Mesenchymal stem cell (in vitro differentiated cells and primary cell): ENCODE measurements around the gene SEC14L2.
A peak's percentile ranks its signal among the peaks of the same experiment; 100 is the strongest.

Experiments used
- DNase-seq: peaks from one replicate; pipeline ENCODE4 v3.0.0-alpha.2; 2013
- H2AFZ ChIP-seq: one replicate; pipeline ENCODE4 v1.6.1; 2013; ENCODE audit warnings: low read depth, mild to moderate bottlenecking, control low read depth, inconsistent platforms, low read length, moderate library complexity
- H2AK5ac ChIP-seq: 2 replicates; pipeline ENCODE4 v1.6.1; 2013; ENCODE audit warnings: low read length, moderate library complexity, mild to moderate bottlenecking, inconsistent platforms; ENCODE audit not compliant: severe bottlenecking
- H2BK120ac ChIP-seq: one replicate; pipeline ENCODE4 v1.6.1; 2013; ENCODE audit warnings: low read depth, mild to moderate bottlenecking, inconsistent platforms, low read length, moderate library complexity
- H2BK12ac ChIP-seq, 2 experiments: one replicate each; pipeline ENCODE4 v1.6.1; 2013; ENCODE audit warnings: inconsistent platforms in 2 of 2, low read length in 2 of 2, mild to moderate bottlenecking in 2 of 2, moderate library complexity in 2 of 2, control low read depth in 1 of 2
- H2BK15ac ChIP-seq: one replicate; pipeline ENCODE4 v1.6.1; 2013; ENCODE audit warnings: mild to moderate bottlenecking, low read depth, inconsistent platforms; ENCODE audit not compliant: poor library complexity, severe bottlenecking
- H2BK5ac ChIP-seq: 2 replicates; pipeline ENCODE4 v1.6.1; 2013; ENCODE audit warnings: low read depth, mild to moderate bottlenecking, low read length, control low read depth, inconsistent platforms; ENCODE audit not compliant: poor library complexity, severe bottlenecking
- H3K14ac ChIP-seq, 2 experiments: one replicate each; pipeline ENCODE4 v1.6.1; 2013; ENCODE audit warnings: inconsistent platforms in 2 of 2, low read length in 2 of 2, control low read depth in 1 of 2, mild to moderate bottlenecking in 1 of 2, moderate library complexity in 1 of 2
- H3K18ac ChIP-seq, 2 experiments: one replicate each; pipeline ENCODE4 v1.6.1; 2013; ENCODE audit warnings: inconsistent platforms in 2 of 2, low read length in 2 of 2, control low read depth in 1 of 2, low read depth in 1 of 2, mild to moderate bottlenecking in 1 of 2
- H3K23ac ChIP-seq, 2 experiments: one replicate each; pipeline ENCODE4 v1.6.1; 2013; ENCODE audit warnings: inconsistent platforms in 2 of 2, low read length in 2 of 2, mild to moderate bottlenecking in 2 of 2, moderate library complexity in 2 of 2, control low read depth in 1 of 2
- H3K27ac ChIP-seq: 2 replicates; pipeline ENCODE4 v1.5.1; 2013; ENCODE audit warnings: mild to moderate bottlenecking, moderate library complexity, low read length, control low read depth, inconsistent platforms; ENCODE audit not compliant: poor library complexity, severe bottlenecking
- H3K27me3 ChIP-seq, 2 experiments: 2 replicates each; pipeline versions ENCODE4 v1.6.1 to v1.7.0; 2013; ENCODE audit warnings: low read length in 2 of 2, mild to moderate bottlenecking in 2 of 2, moderate library complexity in 2 of 2, control low read depth in 1 of 2, inconsistent platforms in 1 of 2; ENCODE audit not compliant: control insufficient read depth in 1 of 2, insufficient read depth in 1 of 2
- H3K36me3 ChIP-seq, 2 experiments: 2 replicates each; pipeline versions ENCODE4 v1.6.1 to v1.7.0; 2013; ENCODE audit warnings: low read length in 2 of 2, control low read depth in 1 of 2, inconsistent platforms in 1 of 2, low read depth in 1 of 2, mild to moderate bottlenecking in 1 of 2; ENCODE audit not compliant: insufficient read depth in 2 of 2, control insufficient read depth in 1 of 2
- H3K4ac ChIP-seq, 2 experiments: one replicate each; pipeline ENCODE4 v1.6.1; 2013; ENCODE audit warnings: inconsistent platforms in 2 of 2, low read length in 2 of 2, mild to moderate bottlenecking in 2 of 2, moderate library complexity in 2 of 2, control low read depth in 1 of 2, low read depth in 1 of 2
- H3K4me1 ChIP-seq: 2 replicates; pipeline ENCODE4 v1.6.1; 2013; ENCODE audit warnings: low read depth, low read length, control low read depth; ENCODE audit not compliant: control insufficient read depth, insufficient read depth
- H3K4me2 ChIP-seq: 2 replicates; pipeline ENCODE4 v1.6.1; 2013; ENCODE audit warnings: low read length, mild to moderate bottlenecking, inconsistent platforms; ENCODE audit not compliant: poor library complexity, severe bottlenecking
- H3K4me3 ChIP-seq, 2 experiments: 2 replicates each; pipeline versions ENCODE4 v1.5.1 to v1.7.0; 2013; ENCODE audit warnings: low read length in 2 of 2, mild to moderate bottlenecking in 2 of 2, control low read depth in 1 of 2, low read depth in 1 of 2; ENCODE audit not compliant: insufficient read depth in 1 of 2
- H3K79me1 ChIP-seq: replicated peaks from 2 replicates; pipeline ENCODE4 v1.6.1; 2013; ENCODE audit warnings: mild to moderate bottlenecking, control low read depth, low read length, inconsistent platforms; ENCODE audit not compliant: poor library complexity, severe bottlenecking
- H3K9ac ChIP-seq: 2 replicates; pipeline ENCODE4 v1.7.0; 2013; ENCODE audit warnings: mild to moderate bottlenecking, low read length, moderate library complexity
- H3K9me3 ChIP-seq: 2 replicates; pipeline ENCODE4 v1.7.0; 2013; ENCODE audit warnings: mild to moderate bottlenecking, low read length; ENCODE audit not compliant: control insufficient read depth
- H4K8ac ChIP-seq: one replicate; pipeline ENCODE4 v1.6.1; 2013; ENCODE audit warnings: inconsistent platforms, mild to moderate bottlenecking, low read length, moderate library complexity
- H4K91ac ChIP-seq: one replicate; pipeline ENCODE4 v1.6.1; 2013; ENCODE audit warnings: mild to moderate bottlenecking, low read length, inconsistent platforms
- WGBS: methylation state at CpG from one replicate; pipeline ENCODE4 v1.1.7; 2013; ENCODE audit warnings: mixed read lengths; 5-methylcytosine and 5-hydroxymethylcytosine counted together

The SEC14L2 gene

GRCh38 chr22:30357650-30358215 lies 39.1 kb upstream of the SEC14L2 start:
- H2BK15ac ChIP-seq: peak overlapping the region; percentile 6
- no peak for DNase-seq
- H2AK5ac ChIP-seq: no peak overlapping the region
- no peaks in the 10 kb centered on the region for H3K9me3 ChIP-seq
- H2BK5ac ChIP-seq: no peak overlapping the region
- peak overlapping the region; percentile 97 for H3K9ac ChIP-seq
- no peak overlapping the region for H3K23ac ChIP-seq
- no peak overlapping the region for H3K18ac ChIP-seq
- no peak overlapping the region for H4K8ac ChIP-seq
- peaks cover 15% of the 10 kb centered on the region for H3K79me1 ChIP-seq
- no peak overlapping the region for H3K14ac ChIP-seq
- peak overlapping the region; percentile 69 for H3K4me2 ChIP-seq
- no peak overlapping the region for H3K4ac ChIP-seq
- no peak overlapping the region for H2BK120ac ChIP-seq
- H2BK12ac ChIP-seq: no peak overlapping the region
- no peak overlapping the region for H3K27ac ChIP-seq
- peaks cover 13% of the 10 kb centered on the region in 2 experiments for H3K36me3 ChIP-seq
- H3K4me1 ChIP-seq: peaks cover 14% of the 10 kb centered on the region
- no peaks in the 10 kb centered on the region for H3K27me3 ChIP-seq
- WGBS: 59% methylated on average over 11 of the region's 22 CpGs
- H2AFZ ChIP-seq: no peak overlapping the region
- H3K4me3 ChIP-seq: peak overlapping the region in 1 of 2 experiments; percentile 96
- no peak overlapping the region for H4K91ac ChIP-seq

- WGBS: 95% methylated on average over 6 of the region's 6 CpGs
- no peak overlapping the region for H4K91ac ChIP-seq
- DNase-seq: no peak
- H2BK15ac ChIP-seq: no peak overlapping the region
- H4K8ac ChIP-seq: no peak overlapping the region
- no peak overlapping the region for H3K4me3 ChIP-seq
- no peaks in the 10 kb centered on the region for H3K27me3 ChIP-seq
- no peak overlapping the region for H3K4me2 ChIP-seq
- no peak overlapping the region for H3K14ac ChIP-seq
- no peak overlapping the region for H3K23ac ChIP-seq
- no peak overlapping the region for H2BK5ac ChIP-seq
- peaks cover 19% of the 10 kb centered on the region for H3K4me1 ChIP-seq
- H3K18ac ChIP-seq: no peak overlapping the region
- no peak overlapping the region for H2AFZ ChIP-seq
- no peak overlapping the region for H3K27ac ChIP-seq
- peaks cover 11% of the 10 kb centered on the region for H3K79me1 ChIP-seq
- H3K4ac ChIP-seq: no peak overlapping the region
- H2BK120ac ChIP-seq: no peak overlapping the region
- peaks cover 8 to 12% of the 10 kb centered on the region in 2 experiments for H3K36me3 ChIP-seq
- H3K9me3 ChIP-seq: no peaks in the 10 kb centered on the region
- no peak overlapping the region for H2BK12ac ChIP-seq
- H3K9ac ChIP-seq: no peak overlapping the region
- no peak overlapping the region for H2AK5ac ChIP-seq
Observed at GRCh38 chr22:30358541-30358940, 38.3 kb upstream of the SEC14L2 start.

- Histone ChIP-seq H2BK15ac (no peak overlapping the region), H3K79me1 (peaks cover 9% of the 10 kb centered on the region), H4K91ac (no peak overlapping the region), H3K9me3 (no peaks in the 10 kb centered on the region), H2BK5ac (no peak overlapping the region), H3K18ac (no peak overlapping the region), H3K4me1 (peaks cover 13% of the 10 kb centered on the region), H3K27ac (no peak overlapping the region), H3K9ac (no peak overlapping the region), H2BK120ac (no peak overlapping the region), H2AFZ (no peak overlapping the region), H2AK5ac (no peak overlapping the region), H3K4me3 (no peak overlapping the region), H4K8ac (no peak overlapping the region), H2BK12ac (no peak overlapping the region), H3K14ac (no peak overlapping the region), H3K36me3 (peaks cover 0 to 13% of the 10 kb centered on the region in 2 experiments), H3K4me2 (no peak overlapping the region), H3K27me3 (no peaks in the 10 kb centered on the region), H3K23ac (no peak overlapping the region), H3K4ac (no peak overlapping the region)
- 81% methylated on average over 9 of the region's 10 CpGs for WGBS
- DNase-seq: no peak
Observed at GRCh38 chr22:30361916-30362650, 34.7 kb upstream of the SEC14L2 start.

- DNase-seq: no peak
- H3K4me3 ChIP-seq: no peak overlapping the region
- WGBS: 74% methylated on average over 7 of the region's 7 CpGs
Observed at GRCh38 chr22:30362651-30363281, 34.1 kb upstream of the SEC14L2 start.

More at GRCh38 chr22:30362651-30363281, 34.1 kb upstream of the SEC14L2 start:
- Histone ChIP-seq H3K4ac (no peak overlapping the region), H3K4me1 (peaks cover 11% of the 10 kb centered on the region), H3K23ac (no peak overlapping the region), H2BK15ac (no peak overlapping the region), H3K27ac (peak overlapping the region; percentile 8), H3K27me3 (no peaks in the 10 kb centered on the region), H2AFZ (no peak overlapping the region), H3K36me3 (peaks cover 0 to 11% of the 10 kb centered on the region in 2 experiments), H3K9ac (no peak overlapping the region), H2BK12ac (no peak overlapping the region), H4K8ac (no peak overlapping the region), H3K79me1 (peaks cover 6% of the 10 kb centered on the region), H2AK5ac (peak overlapping the region; percentile 37), H3K4me2 (no peak overlapping the region), H3K9me3 (no peaks in the 10 kb centered on the region), H2BK5ac (no peak overlapping the region), H4K91ac (no peak overlapping the region), H2BK120ac (no peak overlapping the region), H3K18ac (no peak overlapping the region), H3K14ac (no peak overlapping the region)
